SK-N-SH treated with all-trans-retinoic acid at 6 μM for 48 hours (cell line): ENCODE measurements around the gene HEXIM2.

Source experiments
- ESRRG ChIP-seq: fragments of 250-450 bp; sonication (Bioruptor Pico); IDR thresholded peaks from 2 replicates; pipeline ENCODE4 v1.6.1; 2021; ENCODE audit warnings: mild to moderate bottlenecking
- RARB ChIP-seq: fragments of 250-450 bp; sonication (Bioruptor Pico); IDR thresholded peaks from 2 replicates; pipeline ENCODE4 v1.8.0; 2021; ENCODE audit warnings: mild to moderate bottlenecking, moderate library complexity
- SNAI2 ChIP-seq: fragments of 250-450 bp; sonication (Bioruptor Pico); IDR thresholded peaks from 2 replicates; pipeline ENCODE4 v1.5.0; 2020; ENCODE audit warnings: mild to moderate bottlenecking, moderate library complexity
- TOX ChIP-seq: fragments of 250-450 bp; sonication (Bioruptor Pico); IDR thresholded peaks from 2 replicates; pipeline ENCODE4 v1.8.0; 2021; ENCODE audit warnings: mild to moderate bottlenecking, moderate library complexity, borderline replicate concordance
- ZFP3 ChIP-seq: fragments of 250-450 bp; sonication (Bioruptor Pico); IDR thresholded peaks from 2 replicates; pipeline ENCODE4 v1.5.0; 2020; ENCODE audit warnings: mild to moderate bottlenecking, moderate library complexity
- ZFP30 ChIP-seq: fragments of 450-650 bp; formaldehyde crosslinking; IDR thresholded peaks from 2 replicates; pipeline ENCODE4 v1.5.0; 2022; ENCODE audit warnings: mild to moderate bottlenecking, moderate library complexity
- TF ChIP-seq, protein P1 (sequence below): fragments of 250-450 bp; sonication (Bioruptor Pico); IDR thresholded peaks from 2 replicates; pipeline ENCODE4 v1.8.0; 2020; ENCODE audit warnings: mild to moderate bottlenecking, moderate library complexity, borderline replicate concordance
- TF ChIP-seq, protein P2 (sequence below): fragments of 250-450 bp; sonication (Bioruptor Pico); IDR thresholded peaks from 2 replicates; pipeline ENCODE4 v1.5.1; 2020; ENCODE audit warnings: low read depth, mild to moderate bottlenecking, moderate library complexity

GRCh38 chr17:45162025-45162687, 481 bp downstream of the HEXIM2 start:
- TF ChIP-seq ESRRG (CRISPR knock-in tag): no peak
- TF ChIP-seq RARB (CRISPR knock-in tag): no peak
- TF ChIP-seq SNAI2: no peak
- no peak for TF ChIP-seq TOX (CRISPR knock-in tag)
- no peak for TF ChIP-seq ZFP3 (CRISPR knock-in tag)
- TF ChIP-seq, protein P1, sequence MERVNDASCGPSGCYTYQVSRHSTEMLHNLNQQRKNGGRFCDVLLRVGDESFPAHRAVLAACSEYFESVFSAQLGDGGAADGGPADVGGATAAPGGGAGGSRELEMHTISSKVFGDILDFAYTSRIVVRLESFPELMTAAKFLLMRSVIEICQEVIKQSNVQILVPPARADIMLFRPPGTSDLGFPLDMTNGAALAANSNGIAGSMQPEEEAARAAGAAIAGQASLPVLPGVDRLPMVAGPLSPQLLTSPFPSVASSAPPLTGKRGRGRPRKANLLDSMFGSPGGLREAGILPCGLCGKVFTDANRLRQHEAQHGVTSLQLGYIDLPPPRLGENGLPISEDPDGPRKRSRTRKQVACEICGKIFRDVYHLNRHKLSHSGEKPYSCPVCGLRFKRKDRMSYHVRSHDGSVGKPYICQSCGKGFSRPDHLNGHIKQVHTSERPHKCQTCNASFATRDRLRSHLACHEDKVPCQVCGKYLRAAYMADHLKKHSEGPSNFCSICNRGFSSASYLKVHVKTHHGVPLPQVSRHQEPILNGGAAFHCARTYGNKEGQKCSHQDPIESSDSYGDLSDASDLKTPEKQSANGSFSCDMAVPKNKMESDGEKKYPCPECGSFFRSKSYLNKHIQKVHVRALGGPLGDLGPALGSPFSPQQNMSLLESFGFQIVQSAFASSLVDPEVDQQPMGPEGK (CRISPR knock-in tag): no peak
- no peak for TF ChIP-seq ZFP30 (CRISPR knock-in tag)
- TF ChIP-seq, protein P2, sequence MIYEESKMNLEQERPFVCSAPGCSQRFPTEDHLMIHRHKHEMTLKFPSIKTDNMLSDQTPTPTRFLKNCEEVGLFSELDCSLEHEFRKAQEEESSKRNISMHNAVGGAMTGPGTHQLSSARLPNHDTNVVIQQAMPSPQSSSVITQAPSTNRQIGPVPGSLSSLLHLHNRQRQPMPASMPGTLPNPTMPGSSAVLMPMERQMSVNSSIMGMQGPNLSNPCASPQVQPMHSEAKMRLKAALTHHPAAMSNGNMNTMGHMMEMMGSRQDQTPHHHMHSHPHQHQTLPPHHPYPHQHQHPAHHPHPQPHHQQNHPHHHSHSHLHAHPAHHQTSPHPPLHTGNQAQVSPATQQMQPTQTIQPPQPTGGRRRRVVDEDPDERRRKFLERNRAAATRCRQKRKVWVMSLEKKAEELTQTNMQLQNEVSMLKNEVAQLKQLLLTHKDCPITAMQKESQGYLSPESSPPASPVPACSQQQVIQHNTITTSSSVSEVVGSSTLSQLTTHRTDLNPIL (CRISPR knock-in tag): no peak
